Stimulated activated naive CD8-positive, alpha-beta T cell treated with anti-CD3 and anti-CD28 coated beads, Interleukin-15, Interleukin-2, amounts not matched to agents 100 U/mL and 50 U/mL, for 24 hours (primary cell): ENCODE results near the gene SUSD5.
A peak's percentile ranks its signal among the peaks of the same experiment; 100 is the strongest.
"Not testable (repeated sequence)": the region's sequence is repeated elsewhere in the genome, so short reads cannot be mapped to it uniquely, and the experiment has no call there.

ENCODE experiments used
- ATAC-seq: fragments of 150-1000 bp; cut with Tn5 transposase; one replicate; pipeline ENCODE4 v1.10.0; 2021
- DNase-seq: peaks from one replicate; pipeline ENCODE4 v3.0.0; 2021

Gene SUSD5

GRCh38 chr3:33152363-33153360 is 65.9 kb downstream of the SUSD5 start:
- ATAC-seq (no peak), DNase-seq (no peak)

GRCh38 chr3:33149342-33149741 is 69.3 kb downstream of the SUSD5 start:
- ATAC-seq (no peak), DNase-seq (no peak)

- DNase-seq (no peak), ATAC-seq (no peak)
Measured at GRCh38 chr3:33146791-33147445, 71.7 kb downstream of the SUSD5 start.

- DNase-seq = no peak
- no peak for ATAC-seq
Measured at GRCh38 chr3:33145901-33146580, 72.6 kb downstream of the SUSD5 start.

- DNase-seq (no peak), ATAC-seq (no peak)
Measured at GRCh38 chr3:33145221-33145900, 73.2 kb downstream of the SUSD5 start.

GRCh38 chr3:33144433-33144832 is 74.2 kb downstream of the SUSD5 start:
- ATAC-seq (no peak), DNase-seq (peak; percentile 35)

- ATAC-seq (no peak), DNase-seq (no peak)
Measured at GRCh38 chr3:33141006-33141405, 77.6 kb downstream of the SUSD5 start.

GRCh38 chr3:33139996-33140395 is 78.6 kb downstream of the SUSD5 start:
- ATAC-seq (no peak), DNase-seq (no peak)

- not testable (repeated sequence) for ATAC-seq, DNase-seq
Measured at GRCh38 chr3:33139006-33139623, 79.5 kb downstream of the SUSD5 start.

GRCh38 chr3:33137691-33138090 is 80.9 kb downstream of the SUSD5 start:
- no peak for DNase-seq
- ATAC-seq = no peak

- DNase-seq (no peak), ATAC-seq (peak; percentile 69)
Measured at GRCh38 chr3:33134026-33134625, 84.5 kb downstream of the SUSD5 start.

- DNase-seq (no peak), ATAC-seq (no peak)
Measured at GRCh38 chr3:33132019-33132360, 86.6 kb downstream of the SUSD5 start.

GRCh38 chr3:33131331-33132018 is 87.1 kb downstream of the SUSD5 start:
- peak; percentile 27 for DNase-seq

GRCh38 chr3:33130144-33130543 is 88.5 kb downstream of the SUSD5 start:
- ATAC-seq (no peak), DNase-seq (no peak)

More at GRCh38 chr3:33131331-33132018, 87.1 kb downstream of the SUSD5 start:
- peak; percentile 44 for ATAC-seq

GRCh38 chr3:33128706-33129105 is 89.9 kb downstream of the SUSD5 start:
- ATAC-seq (no peak), DNase-seq (no peak)

- ATAC-seq (no peak), DNase-seq (no peak)
Measured at GRCh38 chr3:33125840-33126239, 92.8 kb downstream of the SUSD5 start.

GRCh38 chr3:33124638-33125037 is 94.0 kb downstream of the SUSD5 start:
- ATAC-seq = peak; percentile 65
- no peak for DNase-seq

GRCh38 chr3:33122991-33123390 is 95.6 kb downstream of the SUSD5 start:
- ATAC-seq (no peak), DNase-seq (no peak)

GRCh38 chr3:33119891-33120290 is 98.7 kb downstream of the SUSD5 start:
- ATAC-seq (no peak), DNase-seq (no peak)

GRCh38 chr3:33117461-33117860 is 101.1 kb downstream of the SUSD5 start:
- DNase-seq (no peak), ATAC-seq (no peak)
